Skin of body (tissue), 2 donors: ENCODE data around the gene PPHLN1. TPM values are rescaled to one million over a fixed set of nuclear protein-coding genes. Genes with fewer than 3 reads are reported as not detected.

Experiments used
- DNase-seq: peaks from one replicate; lab custom pipeline; 2025; lab: John Stamatoyannopoulos, UW
- total RNA-seq: library from RNA; depleted of rRNA; stranded (reverse); fragments of >200 nt; gene quantifications from one replicate; pipeline ENCODE4 v1.2.3, GENCODE V29; 2014

The PPHLN1 gene, protein sequence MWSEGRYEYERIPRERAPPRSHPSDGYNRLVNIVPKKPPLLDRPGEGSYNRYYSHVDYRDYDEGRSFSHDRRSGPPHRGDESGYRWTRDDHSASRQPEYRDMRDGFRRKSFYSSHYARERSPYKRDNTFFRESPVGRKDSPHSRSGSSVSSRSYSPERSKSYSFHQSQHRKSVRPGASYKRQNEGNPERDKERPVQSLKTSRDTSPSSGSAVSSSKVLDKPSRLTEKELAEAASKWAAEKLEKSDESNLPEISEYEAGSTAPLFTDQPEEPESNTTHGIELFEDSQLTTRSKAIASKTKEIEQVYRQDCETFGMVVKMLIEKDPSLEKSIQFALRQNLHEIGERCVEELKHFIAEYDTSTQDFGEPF
- total RNA-seq: 57.0 TPM

DNA sequence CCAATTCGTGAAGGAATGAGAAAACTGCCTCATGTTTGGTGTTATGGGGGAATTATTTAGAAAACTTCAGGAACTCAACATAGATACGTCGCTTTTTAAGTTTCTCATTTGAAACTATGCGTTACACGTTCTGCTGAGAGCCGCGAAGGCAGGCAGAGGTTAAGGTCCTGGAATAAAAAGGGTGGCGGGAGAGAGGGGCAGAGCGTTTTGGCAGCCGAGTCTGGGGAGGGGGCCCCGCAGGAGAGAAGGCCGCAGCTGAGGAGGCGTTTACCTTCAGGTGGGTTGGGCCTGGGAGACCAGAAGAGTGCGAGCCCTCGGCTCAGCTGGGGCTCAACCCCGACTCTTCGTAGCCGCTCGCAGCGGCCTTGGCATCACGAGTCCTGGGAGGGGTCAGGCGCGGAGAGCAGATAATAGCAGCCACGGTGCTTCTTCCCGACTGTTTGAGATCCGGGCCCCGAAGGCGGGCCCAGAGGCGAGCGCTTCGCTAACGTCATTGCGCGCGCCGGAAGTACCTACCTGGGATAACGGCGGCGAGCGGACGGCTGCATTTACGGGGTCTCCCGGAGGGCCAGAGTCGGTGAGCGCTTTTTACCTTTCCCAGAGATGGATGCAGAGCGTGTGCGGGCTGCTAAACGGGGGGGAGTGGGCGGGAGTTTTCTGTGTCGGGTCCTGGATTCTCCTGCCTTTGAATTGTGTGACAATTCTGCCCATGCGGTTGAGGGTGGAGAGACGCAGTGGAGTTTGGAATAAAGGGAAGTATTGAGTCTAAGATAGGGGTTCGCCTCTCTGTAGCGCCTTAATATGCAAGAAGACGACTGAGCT lies at the start of gene PPHLN1, which contains the start of gene ZCRB1:
Gene PPHLN1 (plus strand): TSS at position 515 of the 822 bp plus-strand sequence. CDS start 9,736 bp downstream, outside the sequence.
Gene ZCRB1 (minus strand): TSS at position 442 of the 822 bp plus-strand sequence. CDS start 1,992 bp downstream, outside the sequence.
- DNase-seq: peak; percentile 68

DNA sequence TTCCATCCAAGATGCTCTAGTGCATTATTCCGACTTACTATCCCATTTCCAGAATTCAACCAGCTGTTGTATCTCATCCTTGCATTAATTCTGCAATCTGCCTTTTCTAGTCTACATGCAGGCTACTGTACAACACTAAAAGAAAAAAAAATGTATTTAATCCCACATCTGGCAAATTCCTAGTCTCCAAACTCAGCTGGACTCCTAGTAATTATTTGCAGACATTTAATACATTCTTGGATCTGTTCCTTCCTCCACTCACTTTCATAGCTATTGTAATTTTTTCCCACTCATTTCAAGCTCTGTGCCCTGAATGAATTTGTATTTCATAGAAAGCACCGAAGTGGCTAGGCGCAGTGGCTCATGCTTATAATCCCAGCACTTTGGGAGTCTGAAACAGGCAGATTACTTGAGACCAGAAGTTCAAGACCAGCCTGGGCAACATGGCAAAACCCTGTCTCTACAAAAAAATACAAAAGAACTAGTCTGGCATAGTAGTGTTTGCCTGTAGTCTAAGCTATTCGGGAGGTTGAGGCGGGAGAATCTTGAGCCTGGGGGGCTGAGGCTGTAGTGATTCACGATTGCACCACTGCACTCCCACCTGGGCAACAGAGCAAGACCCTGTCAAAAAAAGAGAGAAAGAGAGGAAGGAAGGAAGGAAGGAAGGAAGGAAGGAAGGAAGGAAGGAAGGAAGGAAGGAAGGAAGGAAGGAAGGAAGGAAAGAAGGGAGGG lies 48.4 kb upstream of the PPHLN1 start:
- peak; percentile 69 for DNase-seq

DNA sequence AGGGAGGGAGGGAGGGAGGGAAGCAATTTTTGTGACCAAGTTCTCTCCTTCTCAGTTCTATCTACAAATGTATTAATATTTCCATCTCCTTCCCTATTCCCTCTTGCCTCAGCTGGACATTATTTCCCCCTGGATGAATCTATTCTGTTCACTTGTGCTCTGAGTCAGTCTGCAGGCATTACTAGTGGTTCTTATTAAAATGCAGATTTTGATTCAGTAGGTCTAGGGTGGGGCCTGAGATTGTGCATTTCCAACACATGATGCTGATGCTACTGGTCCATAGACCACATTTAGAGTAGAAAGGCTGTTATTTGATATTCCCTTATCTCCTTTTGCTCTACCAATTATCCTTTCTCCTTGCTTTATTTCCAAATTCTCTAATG lies 47.8 kb upstream of the PPHLN1 start:
- no peak for DNase-seq

DNA sequence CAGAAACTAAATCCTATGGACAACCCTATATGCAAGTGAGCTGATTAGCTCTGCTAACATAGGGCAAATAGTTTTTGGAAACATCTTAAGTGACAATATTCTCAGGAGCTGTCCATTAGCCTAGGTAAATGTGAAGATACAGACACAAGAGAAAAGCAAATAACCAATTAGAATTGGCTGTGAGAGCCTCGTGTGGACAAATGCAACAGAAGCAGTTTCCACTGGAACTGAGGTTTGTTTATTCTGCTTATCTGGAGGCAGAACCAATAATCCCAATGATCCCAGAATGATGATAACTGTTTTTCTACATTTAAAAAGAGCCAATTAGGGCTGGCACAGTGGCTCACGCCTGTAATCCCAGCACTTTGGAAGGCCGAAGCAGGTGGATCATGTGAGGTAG lies 44.7 kb upstream of the PPHLN1 start:
- DNase-seq: no peak

DNA sequence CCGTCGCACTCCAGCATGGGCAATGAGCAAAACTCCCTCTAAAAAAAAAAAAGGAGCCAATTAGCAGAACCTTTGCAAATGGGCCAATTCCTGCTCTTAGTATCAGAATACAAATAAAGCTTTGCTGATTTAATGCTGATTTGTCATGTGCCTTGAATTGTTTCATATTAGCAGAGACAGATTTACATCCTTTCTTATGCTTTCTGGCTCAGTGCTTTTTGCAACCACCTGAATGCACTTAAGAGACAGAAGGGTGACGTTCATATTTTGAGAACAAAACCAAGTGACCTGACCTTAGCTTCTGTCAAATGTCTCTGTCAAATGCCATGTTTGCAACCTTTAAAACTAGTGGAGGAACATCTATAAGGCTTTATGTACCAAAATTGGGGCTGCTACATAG lies 44.1 kb upstream of the PPHLN1 start:
- DNase-seq: no peak

DNA sequence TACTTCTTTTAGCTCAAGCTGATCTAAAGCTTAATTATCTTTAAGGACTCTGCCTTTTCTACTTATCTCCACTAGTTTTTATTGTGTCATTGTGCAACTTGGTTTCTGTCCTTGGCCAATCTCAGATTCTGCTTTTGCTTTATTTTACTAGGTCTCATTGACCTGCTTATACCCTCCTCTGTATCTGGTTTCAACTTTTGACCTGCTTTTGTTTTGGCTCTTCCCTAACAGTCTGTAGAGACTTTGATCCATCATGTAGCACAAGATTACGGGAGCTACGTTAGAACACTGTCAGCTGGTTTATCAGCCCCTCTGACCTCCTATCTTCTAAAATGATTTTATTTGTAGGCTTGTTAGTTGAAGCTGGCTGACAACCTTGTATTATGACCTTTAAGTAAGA lies 43.7 kb upstream of the PPHLN1 start:
- DNase-seq: no peak

DNA sequence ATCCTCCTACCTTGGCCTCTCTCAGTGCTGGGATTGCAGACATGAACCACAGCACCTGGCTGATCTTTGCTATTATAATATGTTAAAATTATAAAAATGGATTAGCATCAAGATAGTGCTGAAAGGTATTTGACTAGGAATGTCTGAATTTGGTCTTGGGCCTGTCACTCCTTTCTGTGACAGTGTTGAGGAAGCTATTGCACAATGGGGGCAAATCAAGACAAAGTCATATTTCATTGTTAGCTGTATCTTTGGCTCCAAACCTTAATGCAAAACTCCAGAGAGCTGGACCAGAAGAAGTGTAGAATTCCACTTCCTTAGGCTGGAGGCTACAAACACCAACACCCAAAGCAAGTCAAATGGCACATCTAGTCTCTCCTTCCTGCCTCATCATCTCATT lies 42.2 kb upstream of the PPHLN1 start:
- DNase-seq: no peak

DNA sequence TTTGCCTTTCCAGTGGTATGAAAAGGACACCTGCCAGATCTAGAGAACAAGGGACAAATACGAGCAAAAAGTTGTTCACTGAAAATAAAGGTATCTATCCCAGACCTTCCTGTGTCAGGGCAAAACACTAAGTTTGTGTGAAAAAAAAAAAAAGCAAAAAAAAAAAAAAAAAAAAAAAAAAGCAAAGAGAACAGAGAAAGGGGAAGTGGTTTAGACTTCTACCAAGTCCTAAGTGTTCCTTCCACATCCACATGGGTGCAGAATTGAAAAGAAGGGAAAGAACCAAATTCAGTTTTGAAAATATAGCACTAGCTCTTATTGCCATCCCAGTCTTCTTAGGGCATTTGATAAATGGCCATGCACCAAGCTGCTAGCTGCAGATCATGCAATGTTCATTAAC lies 41.8 kb upstream of the PPHLN1 start:
- no peak for DNase-seq

DNA sequence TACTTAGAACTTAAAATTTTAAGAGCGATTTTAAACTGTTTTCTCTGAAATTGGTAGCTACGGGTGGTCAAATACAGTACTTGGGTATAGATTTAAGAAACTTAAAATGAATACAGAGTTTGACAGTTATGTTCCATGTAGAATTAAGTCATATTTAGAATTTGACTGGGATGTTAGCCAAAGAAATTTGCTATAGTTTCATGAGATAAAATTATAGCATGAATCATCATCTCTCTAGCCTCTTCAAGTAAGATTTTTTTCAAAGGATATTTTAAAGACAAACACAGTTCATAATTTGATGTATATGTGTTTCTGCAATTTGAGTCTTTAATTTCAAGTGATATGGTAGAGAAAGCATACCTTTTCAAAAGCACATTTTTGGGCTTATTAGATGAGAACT lies 41.1 kb upstream of the PPHLN1 start:
- peak; percentile 2 for DNase-seq

DNA sequence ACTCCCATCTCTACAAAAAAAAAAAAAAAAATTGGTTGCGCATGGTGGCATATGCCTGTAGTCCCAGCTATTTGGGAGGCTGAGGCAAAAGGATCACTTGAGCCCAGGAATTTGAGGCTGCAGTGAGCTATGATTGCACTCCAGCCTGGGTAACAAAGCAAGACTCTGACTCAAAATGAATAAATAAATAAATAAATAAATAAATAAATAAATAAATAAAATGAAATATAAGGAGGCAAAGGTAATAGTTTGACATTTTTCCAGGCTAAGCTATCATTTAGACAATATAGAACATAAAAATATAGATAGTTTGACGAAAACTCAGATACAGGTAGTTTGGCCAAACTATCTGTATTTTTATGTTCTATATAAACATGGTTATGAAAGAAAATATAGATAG lies 40.5 kb upstream of the PPHLN1 start:
- no peak for DNase-seq

DNA sequence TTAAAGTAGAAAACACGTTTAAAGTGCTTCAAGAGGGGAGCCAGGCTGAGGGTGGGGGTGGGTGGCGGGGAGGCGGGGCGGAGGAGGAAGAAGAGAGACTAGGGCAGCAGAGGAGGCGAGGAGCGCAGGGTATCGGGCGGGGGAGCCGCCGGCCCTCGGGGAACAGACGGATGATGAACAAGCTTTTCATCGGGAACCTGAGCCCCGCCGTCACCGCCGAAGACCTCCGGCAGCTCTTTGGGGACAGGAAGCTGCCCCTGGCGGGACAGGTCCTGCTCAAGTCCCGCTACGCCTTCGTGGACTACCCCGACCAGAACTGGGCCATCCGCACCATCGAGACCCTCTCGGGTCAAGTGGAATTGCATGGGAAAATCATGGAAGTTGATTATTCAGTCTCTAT lies 39.2 kb upstream of the PPHLN1 start:
- DNase-seq: no peak

DNA sequence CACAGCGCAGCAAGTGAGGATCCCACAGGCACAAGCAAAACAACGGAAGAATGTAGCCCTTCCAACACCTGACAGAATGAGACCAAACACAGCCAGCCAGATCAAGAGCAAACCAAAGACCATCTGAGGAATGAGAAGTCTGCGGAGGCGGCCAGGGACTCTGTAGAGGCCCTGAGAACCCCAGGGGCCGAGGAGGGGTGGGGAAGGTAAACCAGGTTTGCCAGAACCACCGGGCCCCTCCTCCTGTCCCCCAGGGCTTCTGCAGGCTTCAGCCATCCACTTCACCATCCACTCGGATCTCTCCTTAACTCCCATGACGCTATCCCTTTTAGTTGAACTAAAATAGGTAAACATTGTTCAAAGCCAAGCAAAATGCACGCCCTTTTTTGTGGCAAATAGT lies 37.4 kb upstream of the PPHLN1 start:
- no peak for DNase-seq

DNA sequence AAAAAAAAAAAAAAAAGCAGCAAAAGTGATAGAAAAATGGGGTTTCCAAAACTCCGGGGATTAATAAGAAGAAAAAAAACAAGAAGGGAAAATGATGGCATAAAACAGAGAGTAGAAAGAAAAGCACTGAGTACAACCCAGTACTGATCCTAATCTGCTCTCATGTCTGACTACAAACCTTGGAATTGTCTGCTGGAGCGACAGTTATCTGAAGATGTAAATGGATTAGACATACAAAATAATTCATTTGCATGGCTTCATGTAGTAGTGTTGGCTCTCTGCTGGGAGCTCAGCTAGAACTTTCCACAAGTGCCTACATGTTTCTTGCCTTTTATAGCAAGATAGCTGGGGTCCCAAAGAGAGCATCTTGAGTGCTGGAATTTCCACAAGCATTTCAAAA lies 34.3 kb upstream of the PPHLN1 start:
- no peak for DNase-seq

DNA sequence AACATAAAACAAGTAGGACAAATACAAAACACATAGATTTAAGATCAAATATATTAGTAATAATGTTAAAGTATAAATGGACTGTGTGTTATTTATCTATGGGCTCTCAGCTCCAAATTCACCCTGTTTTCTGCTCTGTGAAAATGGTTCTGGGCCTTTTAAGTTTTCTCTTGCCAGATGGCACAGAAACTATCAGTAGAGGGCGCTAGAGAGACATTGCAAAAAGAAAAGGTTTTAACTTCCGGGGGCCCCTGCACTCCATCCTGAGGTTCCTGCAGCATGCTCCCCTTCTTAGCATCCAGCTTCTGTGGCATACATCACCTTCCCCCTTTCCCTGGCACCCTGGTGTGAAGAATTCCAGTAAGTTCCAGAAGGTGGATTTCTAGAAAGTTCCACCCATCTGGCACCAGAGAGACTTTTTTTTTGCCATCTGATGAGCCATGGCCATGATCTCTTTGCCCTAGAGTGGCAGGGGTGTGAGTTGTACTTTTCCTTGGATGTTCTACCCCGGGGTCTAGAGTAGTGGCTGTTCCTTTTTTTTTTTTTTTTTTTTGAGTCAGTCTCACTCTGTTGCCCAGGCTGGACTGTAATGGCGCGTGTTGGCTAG lies 29.4 kb upstream of the PPHLN1 start:
- DNase-seq: no peak

DNA sequence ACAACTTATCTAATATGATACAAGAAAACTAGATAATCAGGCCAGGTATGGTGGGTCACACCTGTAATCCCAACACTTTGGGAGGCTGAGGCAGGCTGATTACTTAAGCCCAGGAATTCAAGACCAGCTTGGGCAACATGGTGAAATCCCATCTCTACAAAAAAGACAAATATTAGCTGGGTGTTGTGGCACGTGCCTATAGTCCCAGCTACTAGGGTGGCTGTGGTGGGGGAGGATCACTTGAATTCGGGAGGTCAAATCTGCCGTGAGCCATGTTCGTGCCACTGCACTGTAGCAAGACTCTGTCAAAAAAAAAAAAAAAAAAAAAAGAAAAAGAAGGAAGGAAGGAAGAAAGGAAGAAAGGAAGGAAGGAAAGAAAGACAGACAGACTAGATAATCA lies 27.1 kb upstream of the PPHLN1 start:
- no peak for DNase-seq

DNA sequence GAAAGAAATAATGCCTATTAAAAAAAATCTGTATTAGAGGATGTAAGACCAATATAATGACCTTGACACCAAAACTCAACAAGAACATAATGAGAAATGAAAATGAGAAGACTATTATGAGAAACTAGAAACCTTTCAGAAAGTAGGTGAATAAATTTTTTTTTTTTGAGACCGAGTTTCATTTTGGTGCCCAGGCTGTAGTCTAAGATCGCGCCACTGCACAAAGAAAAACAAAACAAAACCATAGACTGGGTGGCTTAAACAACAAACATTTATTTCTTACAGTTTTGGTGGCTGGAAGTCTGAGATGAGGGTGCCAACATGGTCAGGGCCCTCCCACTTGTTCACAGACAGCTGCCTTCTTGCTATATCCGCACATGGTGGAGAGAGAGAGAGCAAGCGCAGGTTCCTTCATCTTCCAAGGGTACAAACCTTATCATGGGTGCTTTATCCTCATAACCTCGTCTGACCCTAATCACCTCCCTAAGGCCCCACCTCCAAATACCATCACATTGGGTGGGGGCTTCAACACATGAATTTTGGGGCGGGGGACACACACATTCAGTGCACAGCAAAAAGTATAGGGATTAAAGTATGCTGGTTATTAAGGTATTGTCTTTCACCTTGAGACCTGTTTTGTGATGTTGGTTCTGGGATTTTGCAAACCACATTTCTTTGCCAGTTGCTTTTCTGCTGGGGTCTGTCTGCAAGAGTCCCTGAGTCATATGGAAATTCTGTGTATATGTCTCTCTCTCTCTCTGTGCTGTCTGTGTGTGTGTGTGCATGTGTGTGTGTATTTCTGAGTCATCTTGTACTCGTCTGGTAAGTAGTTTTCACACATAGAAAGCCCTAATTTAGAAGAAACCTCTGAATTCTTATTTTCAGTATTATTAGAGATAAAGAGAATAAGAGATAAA lies 26.3 kb upstream of the PPHLN1 start:
- no peak for DNase-seq

DNA sequence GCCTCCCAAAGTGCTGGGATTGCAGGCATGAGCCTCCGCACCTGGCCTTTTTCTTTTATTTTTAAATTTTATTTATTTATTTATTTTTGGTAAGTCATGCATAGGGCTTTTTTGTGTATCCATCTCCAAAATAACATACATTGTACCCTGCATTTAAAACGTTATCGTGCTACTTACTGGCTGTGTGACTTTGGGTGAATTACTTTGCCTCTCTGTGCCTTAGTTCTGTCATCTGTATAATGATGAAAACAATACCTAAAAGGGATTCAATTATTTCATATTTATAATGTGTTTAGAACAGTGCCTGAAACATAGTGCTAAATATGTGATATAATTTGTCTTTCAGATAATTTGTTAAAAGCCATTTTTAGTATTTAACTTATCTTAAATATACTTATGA lies 19.7 kb upstream of the PPHLN1 start:
- DNase-seq: no peak

DNA sequence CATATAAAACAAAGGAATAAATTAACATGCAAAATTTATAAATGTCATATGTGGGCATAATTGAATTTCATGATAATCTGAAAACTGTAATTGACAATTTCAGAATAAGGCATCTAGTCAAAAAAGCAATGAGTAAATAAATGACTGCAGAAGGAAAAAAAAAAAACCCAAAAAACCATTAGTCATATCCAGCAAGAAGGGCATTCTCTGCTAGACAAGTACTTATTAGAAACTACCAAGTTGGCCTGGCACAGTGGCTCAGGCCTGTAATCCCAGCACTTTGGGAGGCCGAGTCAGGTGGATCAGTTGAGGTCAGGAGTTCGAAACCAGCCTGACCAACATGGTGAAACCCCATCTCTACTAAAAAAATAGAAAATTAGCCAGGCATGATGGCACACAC lies 17.6 kb upstream of the PPHLN1 start:
- DNase-seq: no peak

DNA sequence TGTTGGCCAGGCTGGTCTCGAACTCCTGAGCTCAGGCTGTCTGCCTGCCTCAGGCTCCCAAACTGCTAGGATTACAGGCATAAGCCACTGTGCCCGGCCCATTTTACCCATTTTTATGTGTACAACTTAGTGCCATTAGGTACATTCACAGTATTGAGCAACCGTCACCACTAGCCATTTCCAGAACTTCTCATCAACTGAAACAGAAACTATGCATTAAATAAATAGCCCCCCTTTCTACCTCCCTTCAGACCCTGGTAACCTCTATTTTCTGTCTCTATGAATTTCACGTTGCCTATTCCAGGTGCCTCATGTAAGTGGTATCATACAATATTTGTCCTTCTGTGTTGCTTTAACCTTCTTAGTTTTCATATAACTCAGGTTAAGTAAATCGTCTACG lies 16.0 kb upstream of the PPHLN1 start:
- DNase-seq: no peak

DNA sequence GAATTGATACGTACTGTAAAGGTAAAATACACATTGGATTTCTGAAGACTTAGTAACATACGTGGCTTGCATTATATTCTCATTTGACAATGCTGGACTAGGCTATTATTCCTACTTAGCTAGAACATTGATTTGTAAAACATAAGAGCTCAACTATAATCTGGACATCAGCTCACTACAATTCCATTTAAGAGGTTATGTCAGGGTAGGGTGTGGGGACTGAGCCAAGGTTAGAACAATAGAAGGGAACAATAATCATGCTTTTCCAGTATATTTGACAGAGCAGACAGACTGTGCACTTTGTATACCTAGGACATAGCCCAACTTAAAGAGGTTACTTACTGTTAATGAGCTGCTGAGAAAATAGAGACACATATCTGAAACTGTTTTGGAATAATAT lies 10.9 kb upstream of the PPHLN1 start:
- DNase-seq: no peak

DNA sequence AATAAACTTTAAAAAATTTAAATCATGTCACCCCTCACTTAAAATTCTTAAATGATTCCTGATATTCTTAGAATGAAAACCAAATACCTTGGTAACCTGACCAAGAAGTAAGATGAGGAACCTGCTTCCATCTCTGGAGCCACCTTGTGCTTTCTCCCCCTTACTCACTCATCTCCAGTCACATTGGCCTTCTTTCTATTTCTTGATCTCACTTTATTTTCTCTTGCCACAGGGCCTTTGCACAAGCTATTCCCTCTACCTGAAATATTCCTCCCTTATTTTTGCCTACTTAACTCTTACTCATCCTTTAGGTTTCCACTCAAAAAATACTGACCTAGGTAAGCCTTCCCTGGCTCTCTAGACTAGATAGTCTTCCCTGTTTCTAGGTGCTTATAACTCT lies 5.2 kb upstream of the PPHLN1 start:
- DNase-seq: no peak
